CD4-positive, alpha-beta T cell treated with Interleukin-4 for 1 hour (primary cell): Measurements from ENCODE around the gene AFF3.

Source experiments
- DNase-seq, 2 donors: peaks; one replicate each; pipeline ENCODE4 v3.0.0-alpha.2; 2020 to 2022

The AFF3 gene

DNA sequence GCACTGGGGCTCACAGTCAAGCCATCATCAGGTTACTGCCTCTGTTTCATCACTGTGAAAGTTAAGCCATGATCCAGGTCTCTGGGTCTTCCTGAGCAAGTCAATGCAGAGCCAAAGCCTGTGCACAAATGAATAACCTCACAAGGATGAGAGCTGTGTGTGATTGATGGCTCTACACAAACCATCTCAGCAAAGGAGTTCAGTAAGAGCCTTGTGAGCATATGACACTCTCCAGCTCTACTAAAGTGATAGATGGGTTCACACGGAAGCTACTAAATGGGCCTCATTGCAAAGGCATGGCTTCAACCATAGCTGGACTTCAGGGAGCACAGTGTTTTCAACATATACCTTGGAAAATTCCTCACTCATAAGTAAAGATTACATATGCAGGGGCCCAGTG, 101.5 kb downstream of the AFF3 start:
- no peak for DNase-seq

DNA sequence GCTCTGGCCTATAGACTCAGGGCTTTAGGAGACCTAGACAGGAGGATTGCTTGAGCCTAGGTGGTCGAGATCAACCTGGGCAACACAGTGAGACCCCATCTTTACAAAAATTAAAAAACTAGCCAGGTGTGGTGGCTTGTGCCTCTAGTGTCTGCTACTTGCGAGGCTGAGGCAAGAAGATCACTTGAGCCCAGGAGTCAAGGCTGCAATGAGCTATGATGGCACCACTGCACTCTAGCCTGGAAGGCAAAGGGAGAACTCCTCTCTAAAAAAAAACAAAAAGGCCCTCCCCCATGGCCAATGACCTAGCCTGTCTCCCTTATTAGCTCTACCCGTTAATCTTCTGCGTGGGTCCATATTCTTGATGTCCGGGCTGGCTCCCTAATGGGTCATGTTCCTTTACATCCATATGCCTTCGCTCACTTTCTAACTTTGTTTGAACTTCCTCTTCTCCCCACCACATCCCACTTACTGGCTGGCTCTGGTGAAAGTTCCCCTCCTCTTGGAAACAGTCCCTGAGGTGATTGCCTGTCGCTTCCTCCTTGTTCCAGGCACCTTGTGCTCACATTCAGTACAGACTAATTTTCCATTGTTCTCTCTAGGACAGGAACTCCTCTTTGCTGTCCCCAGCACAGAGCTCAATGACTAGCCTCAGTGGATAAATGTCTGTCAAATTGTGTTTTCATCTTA, 103.0 kb downstream of the AFF3 start:
- no peak for DNase-seq

DNA sequence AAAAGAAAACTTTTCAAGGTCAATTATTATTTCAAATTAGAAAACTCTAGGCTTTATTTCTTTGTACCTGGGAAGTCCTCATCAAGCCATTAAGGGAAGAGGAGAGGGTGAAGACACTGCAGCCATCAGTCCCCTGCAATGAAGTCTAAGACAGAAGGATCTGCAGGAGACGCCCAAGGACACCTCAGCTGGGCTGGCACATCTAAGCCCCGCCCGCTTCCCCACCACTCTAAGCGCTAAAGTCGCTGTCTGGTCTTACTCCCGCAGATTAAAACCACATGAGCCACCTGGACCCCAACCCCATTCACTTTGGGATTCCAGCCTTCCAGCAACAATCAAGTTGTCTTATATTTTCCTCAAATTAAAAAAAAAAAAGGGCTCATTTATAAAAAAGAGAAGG, 104.4 kb downstream of the AFF3 start:
- no peak for DNase-seq

DNA sequence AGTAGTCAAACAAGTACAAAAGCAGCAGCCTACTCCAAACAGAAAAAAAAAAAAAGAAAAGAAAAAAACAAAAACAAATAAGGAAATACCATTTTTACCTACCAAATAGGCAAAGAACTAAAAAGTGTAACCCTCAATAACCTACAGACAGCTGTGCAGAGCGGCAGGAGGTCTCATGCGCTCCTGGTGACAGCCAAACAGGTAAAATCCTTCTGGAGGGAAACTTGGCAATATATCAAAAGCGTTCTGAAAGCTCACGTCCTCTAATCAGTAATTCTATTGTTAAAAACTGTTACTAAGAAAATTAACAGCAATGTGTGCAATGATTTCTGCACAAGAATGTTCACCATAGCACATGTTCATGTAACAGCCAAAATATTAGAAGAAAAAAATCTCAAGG, 105.6 kb downstream of the AFF3 start:
- DNase-seq: no peak

DNA sequence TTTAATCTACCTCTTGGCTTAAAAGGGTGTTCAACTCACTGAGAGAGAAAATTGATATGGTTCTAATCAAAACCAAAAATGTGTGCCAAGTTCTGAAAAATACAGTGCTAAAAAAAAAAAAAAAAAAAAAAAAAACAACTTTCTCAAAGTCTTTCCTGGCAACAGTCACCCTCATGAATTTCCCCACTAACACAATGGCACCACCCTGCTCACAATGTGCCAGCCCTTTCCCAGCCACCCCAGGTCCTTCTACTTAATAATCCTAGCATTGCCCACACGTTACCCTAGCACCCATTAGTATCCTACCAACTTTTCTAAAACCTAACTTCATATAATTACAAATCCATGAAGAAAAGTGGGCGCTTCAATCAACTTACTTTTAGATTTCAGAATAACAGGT, 106.4 kb downstream of the AFF3 start:
- no peak for DNase-seq

DNA sequence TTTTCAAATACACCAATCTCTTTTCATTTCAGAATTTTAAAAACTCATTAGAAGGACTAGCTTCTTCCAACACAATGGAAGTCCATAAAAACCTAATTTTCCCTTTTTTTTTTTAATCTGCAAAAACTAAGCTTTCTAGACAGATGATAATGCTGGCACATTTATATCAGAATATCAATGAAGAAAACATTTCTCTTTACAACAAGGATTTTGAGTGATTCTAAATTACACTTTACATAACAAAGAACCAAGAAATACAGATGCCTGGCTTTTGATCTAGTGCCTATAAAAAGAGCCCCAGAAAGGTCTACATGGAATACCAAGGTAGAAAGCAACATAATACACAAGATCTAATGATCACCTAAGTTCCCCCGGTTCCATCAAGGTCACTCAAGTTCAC, 108.0 kb downstream of the AFF3 start:
- no peak for DNase-seq

DNA sequence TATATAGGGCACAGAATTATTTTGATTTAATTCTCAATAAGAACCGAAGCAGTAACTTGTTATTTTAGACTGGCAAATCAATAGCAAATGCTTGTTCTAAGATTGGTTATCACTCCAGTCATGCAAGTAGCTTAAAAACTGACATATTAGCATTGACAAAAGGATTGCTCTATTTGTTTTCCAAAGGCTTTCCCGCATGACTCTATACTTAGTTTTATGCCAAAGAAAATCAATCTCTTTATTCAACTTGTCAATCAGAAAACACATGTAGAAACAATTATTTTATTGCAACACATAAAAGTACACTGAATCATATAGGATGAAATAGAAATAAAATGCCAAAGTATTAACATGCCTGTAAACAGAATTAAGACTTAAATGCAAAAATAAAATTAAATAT, 108.4 kb downstream of the AFF3 start:
- DNase-seq: no peak

DNA sequence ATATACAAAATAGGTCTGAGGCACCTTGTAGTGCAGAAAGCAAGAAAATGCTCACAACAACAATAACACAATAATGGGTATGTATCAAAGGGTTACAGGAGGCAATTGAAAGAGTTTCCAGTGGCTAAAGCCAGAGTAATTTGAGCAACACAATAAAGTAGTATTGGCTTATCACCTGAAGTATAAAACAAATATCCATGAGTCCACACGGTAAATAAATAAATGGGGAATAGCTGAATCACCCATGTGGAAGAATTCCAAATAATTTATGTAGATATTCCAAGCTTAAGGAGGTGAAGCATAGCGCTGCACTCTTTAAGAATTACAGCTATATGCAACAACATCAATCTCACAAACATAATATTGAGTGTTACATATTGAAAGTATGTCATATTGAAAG, 110.8 kb downstream of the AFF3 start:
- DNase-seq: no peak

DNA sequence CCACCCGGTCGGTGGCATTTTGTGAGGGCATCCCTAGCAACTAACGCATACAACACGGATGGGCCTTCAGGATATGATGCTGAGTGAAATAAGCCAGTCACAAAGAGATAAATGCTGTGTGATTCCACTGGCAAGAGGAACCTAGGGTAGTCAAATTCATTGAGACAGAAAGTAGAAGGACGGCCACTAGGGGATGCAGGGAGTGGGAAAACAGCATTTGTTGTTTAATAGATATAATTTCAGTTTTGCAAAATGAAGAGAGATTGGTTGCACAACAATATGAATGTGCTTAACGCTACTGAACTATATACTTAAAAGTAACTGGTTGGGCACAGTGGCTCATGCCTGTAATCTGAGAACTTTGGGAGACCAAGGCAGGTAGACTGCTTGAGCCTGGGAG, 112.9 kb downstream of the AFF3 start:
- no peak for DNase-seq

DNA sequence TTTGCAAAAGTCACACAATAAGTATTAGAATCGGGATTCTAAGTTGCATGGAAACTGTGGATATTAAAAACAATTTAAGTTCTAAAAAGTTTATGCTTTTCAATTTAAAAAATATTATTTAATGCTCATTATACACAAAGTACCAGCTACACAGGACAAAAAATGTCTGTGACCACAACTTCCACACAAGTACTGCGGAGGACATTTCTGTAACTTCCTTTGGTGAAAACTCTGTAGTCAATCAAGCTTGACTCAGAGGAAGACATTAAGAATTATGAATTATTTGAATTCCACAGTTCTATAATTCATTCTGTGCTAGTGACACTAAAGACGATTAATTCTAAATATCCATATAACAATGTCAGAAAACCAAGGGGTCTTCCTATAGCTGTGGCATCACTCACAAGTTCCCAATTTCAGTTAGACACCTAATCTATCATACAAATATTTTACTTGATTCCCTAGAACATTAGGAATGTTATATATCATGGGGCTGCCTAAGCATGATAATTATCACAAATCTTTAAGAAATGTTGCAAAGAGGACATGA, 120.5 kb downstream of the AFF3 start:
- no peak for DNase-seq

DNA sequence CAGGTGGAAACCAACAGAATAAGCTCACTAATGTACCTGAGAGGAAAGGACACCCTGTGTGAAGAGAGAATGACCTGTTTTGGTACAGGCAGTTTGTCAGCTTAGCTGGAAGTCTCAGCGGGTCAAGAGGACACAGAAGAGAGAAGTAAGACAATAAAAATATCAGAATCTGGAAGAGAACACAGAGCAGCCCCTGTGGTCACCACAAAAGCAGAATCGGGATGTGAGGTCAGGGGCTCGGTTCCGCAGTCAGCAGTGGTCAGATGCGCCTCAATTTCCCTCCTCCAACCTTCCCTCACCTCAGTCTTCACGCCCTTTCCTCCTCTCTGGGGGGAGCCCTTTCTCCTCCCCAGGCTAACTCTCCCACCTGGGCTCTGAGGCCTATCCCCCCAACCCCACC, 122.9 kb downstream of the AFF3 start:
- DNase-seq: no peak

DNA sequence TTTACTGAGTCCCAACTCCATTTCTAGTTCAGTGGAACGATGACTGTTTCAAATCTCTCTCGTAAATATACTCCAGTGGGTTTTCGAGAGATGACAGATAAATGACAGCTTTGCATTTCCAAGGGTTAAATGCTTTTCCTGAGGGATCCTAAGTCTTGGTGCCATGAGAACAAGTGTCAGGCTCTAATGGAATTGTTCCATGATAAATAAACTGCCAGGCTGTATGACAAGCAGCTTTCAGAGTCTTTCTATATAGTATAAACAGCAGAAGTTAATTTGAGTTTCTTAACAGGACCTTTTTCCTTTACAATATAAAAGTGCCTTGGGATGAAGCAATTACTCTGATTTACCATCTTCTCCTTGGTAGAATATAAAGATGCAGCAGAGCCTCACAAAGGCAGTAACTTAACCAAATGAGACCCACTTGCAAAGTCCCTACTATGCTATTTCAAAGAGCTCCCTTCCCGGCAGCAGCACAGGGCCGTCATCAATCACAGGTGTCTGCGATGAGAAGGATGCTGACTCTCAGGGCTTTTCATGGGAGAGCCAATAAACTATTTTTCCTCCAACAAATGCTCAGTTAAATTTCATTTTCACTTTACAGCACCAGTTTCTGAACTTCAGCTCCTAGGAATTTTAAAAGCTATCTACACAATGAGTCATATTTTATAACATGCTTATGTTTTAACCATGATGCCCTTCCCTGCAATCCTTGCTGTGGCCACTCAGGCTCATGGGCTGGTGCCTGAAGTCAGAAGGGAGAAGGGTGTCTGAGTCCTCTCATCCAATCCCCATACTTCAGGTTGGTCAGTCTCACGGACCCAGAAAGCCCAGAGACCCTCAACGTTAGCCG, 123.8 kb downstream of the AFF3 start:
- no peak for DNase-seq

DNA sequence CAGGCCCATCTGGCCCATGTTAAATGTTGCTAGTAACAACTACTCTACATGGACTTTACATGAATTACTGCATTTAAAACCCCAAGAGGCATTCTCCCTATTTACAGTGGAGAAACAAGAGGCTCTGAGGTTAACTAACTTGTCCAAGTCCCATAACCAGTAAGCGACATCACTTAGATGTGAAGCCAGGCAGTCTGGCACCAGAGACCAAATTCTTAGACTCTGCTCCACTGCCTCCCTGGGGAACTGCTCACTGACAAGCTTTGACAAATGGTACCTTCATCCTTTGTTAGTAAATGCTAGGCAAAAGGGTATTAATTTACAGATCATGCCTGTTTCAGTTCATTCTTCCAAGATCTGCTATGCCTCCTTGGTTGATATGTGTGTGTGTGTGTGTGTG, 124.8 kb downstream of the AFF3 start:
- no peak for DNase-seq

DNA sequence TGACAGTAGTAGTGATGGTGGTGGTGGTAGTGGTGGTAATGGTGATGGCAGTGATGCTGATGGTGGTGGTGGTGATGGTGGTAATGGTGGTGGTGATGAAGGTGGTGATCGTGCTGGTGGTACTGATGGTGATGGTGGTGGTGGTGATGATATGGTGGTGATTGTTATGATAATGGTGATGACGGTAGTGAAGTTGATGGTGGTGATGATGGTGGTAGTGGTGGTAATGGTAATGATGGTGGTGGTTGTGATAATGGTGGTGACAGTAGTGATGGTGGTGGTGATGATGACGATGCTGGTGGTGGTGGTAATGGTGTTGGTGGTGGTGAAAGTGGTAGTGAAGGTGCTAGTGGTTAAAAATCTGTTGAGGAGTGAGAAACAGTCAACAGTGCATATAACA, 125.6 kb downstream of the AFF3 start:
- DNase-seq: no peak

DNA sequence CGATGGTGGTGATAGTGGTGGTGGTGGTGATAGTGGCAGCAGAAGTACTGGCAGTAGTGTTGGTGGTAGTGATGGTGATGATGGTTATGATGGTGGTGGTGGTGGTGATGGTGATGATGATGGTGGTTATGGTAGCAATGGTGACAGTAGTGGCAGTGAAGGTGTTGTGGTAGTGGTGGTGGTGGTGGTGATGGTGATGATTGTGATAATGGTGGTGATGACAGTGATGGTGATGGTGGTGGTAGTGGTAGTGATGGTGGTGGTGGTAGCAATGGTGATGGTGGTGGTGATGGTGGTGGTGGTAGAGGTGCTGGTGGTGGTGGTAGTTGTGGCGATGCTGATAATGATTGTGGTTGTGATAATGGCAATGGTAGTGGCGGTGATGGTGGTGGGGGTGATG, 126.5 kb downstream of the AFF3 start:
- no peak for DNase-seq

DNA sequence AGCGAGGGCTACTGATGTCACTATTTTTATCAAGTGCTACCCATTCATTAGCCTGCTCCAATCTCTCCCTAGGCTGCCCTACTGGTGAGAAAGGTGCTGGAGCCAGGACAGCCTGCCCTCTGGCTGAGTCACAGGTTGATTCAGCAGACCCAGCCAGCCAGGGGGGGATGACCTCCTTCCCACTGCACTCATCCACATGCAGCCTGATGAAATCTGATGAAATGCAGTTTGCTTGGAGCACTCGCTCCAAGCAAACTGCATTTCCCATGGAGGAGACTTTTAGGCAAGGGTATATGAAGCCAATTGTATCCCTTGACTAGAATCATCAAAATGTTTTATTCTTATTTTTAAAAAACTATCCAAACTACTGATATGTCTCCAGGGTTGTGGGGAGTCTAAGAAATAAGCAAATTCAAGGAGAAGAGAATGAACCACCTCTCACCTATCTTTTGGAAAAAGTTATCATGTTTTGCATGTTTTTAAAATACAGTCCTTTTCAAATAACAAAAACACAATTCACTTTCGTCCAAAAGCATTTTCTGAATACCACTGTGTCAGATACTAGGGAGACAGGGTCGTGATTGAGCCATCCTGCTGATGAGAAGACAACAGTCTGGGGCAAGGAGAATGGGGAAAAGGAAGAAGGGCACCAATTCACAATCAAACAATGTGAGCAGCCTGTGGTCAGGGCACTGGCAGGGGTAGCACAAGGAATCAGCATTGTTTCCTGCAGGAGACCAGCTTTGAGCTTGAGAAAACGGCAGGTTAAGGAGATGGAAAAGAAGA, 128.3 kb downstream of the AFF3 start:
- DNase-seq: no peak

DNA sequence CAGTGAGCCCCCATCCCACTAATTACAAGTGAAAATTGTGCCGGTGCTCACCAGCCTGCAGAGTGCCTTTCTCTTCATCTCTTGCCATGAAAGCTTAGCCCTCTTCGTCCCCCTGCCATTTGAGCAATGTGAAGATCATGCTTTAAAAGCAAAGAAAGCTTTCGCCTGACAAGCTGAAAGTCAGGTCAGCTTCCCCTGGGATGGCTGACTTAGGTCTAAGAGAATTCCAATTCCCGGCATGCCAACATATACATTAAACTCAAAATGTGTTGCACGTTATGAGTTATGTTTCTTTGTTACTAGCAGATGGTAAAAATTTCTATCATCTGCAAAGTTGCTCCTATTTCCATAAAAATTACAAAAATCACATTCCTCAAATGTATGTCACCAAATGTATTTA, 129.8 kb downstream of the AFF3 start:
- no peak for DNase-seq

DNA sequence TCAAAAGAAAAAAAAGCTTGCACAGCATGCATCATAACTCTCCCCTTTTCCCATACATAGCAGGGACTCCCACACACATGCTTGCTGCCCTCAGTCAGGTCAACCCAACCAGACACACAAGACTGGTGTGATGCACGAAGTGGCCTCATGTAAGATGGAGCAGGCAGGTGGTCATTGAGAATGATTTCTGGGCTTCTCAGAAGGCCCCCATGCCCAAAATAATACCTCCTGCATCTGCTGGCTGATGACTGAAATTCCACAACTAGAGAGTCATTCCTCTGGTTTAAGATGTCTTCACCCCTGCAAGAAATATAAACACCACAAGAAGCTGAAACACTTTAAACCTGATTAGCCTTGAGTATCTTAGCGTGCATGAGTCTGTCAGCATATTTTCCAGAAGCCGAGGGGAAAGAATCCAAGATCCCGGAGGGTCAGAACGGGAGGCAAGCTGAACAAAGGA, 131.1 kb downstream of the AFF3 start:
- DNase-seq: no peak

DNA sequence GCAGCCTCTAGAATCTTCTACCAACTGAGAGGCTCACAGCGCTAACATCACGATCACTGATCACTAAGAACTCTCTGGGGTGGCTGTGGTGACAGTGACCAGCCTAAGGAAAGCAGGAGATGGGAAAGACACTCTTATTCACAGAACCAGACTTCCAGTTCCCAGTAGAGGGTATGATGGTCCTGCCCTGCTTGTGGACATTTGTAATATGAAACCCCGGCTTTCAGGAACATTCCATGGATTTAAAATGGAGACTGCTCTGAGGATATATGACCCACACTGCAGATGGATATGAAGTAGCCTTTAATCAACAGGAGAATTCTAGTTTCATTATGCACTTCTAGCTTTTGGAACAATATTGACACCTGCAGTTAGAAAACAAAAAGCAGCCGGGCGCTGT, 131.8 kb downstream of the AFF3 start:
- DNase-seq: no peak

DNA sequence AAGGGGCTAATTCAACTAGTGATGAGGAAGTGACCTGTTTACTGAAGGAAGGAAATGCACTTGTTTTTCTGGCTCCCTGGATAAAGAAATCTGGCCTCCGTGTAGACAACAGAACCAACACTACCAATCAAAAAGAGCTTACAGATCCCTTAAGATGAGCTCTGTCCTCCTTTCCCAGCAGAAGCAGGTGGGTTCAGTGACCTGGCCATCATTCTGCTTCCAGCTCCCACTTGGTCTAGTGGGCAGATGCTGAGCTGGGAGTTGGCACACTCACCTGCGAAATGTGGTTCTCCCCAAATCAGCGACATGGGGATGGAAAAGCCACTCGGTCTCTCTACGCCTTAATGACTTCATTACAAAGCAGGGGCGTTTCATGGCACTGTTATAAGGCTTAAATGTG, 132.6 kb downstream of the AFF3 start:
- DNase-seq: no peak

DNA sequence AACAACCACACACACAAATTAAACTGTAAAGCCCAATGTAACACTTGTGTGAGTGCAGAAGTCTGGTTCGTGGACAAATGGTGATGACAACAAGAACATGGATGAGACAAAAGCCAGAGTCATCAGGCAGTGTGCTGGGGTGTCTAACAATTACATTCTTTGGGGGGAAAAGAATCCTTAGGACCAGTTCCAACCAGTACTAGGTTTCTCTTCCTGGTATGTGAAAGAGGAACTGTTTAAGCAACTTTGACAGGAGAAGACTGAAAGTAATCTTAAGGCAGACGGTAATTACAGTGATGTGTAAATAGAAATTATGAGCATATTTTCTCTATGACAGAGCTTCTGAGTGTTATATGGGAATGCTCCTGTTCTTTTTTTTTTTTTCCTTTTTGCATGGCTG, 133.4 kb downstream of the AFF3 start:
- no peak for DNase-seq

DNA sequence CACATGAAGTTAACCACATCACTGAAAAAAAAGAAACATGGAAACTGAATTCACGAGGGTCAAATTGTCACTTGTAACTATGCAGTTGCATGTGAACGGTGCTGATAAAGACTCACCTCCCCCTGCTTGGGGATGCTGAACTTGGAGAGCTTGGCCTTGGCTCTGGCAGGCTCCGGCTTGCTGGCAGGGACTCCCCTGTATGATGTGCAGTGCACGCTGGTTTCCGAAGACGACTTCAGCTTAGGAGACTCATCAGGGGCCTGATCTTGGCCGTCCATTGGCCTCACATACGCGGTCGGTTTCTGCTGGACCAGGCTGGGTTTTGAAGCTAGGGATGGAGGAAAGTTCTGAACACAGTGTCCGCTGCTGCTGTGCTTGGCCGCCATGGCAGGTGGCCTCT, 135.9 kb downstream of the AFF3 start:
- no peak for DNase-seq

DNA sequence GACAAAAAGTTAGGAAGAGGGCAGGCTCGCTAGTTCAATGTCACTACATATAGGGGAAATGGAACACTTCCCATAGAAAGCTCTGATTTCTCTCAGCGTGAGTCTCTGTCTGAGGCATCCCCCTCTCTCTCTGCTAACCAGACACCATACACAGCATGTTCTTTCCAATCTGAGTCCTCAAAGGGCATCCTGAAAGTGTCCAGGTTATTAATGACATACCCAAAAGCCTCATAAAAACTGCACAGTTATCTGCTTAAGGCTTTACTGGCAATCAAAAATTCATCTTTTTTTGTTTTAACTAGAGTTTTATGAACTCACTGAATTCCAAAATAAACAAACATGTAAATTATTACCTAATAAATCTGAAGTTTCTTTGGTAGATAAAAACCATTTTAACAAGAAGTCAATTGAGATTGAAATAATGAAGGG, 137.4 kb downstream of the AFF3 start:
- no peak for DNase-seq
